HG02763 (cell line): ENCODE measurements around the gene CAMK4.
A peak's percentile ranks its signal among the peaks of the same experiment; 100 is the strongest.

Experiments
- ATAC-seq: cut with Tn5 transposase; IDR thresholded peaks from one replicate; pipeline ENCODE4 v1.9.1; 2021; ENCODE audit warnings: mild to moderate bottlenecking, moderate library complexity; ENCODE audit not compliant: unreplicated experiment

The CAMK4 gene

DNA sequence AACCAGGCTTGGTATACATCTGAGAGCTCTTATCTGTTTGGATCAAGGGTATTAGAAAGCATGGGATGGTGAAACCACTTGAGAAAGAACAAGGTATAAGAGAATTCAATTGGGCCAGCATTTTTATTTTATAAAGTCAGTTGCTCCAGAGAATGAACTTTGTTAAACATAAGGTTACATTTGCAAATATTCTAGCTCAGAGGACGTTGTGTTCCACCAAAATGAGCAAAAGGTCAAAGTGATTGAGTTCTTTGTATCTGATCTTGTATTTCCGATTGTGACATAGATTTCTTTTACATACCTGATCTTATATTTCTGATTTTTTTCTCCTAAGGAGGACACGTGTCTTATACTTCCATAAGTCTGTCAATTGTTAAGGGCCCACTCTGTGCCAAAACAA is 296.7 kb downstream of the CAMK4 start:
- no peak for ATAC-seq

DNA sequence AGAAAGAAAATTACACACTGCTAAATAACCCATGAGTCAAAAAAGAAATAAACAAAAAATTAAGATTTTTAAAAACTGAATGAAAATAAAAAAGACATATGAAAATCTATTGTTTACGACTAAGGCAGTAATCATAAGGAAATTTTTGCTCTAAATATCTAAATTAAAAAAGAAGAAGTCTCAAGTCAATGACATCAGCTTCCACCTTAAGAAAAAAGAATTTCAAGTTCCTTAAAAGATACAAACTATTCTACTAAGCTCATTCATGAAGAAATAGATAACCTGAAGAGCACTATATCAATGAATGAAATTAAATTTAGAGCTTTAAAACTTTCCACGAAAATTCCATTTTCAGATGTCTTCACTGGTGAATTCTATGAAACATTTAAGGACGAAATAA is 303.9 kb downstream of the CAMK4 start:
- ATAC-seq, result no peak

- ATAC-seq, result peak; percentile 83
These were observed 306.1 kb downstream of the CAMK4 start for GRCh38 chr5:111530298-111530740.

DNA sequence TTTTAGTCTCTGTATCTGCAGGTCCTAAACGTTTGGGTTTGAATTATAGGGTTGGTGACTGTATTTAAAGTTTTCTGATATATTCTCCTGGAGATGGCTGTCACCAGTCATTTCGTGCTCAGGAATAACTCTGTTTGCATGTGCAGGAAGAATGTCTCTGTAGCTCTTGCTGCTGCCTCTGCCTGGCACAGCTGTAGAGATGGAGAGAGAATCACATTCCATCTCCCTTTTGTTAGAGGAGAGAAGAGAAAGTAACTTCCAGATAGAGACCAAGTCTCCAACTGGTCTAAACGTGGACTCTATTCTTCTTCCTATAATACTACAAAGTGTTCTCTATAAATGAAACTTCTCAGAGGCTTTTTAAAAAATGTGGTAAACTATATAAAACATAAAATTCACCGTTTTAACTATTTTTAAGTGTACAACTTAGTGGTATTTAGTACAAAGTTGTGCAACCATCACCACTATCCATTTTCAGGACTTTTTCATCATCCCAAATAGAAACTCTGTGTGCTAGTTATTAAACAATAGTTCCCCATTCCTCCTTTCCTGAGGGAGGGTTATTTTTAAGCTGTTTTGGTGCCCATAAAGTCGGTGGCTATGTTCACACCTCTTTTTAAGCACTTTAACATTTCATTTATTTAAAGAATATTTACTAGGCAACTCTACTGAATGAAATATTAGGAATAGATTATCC is 308.9 kb downstream of the CAMK4 start:
- no peak for ATAC-seq

GRCh38 chr5:111535879-111536549 is 311.8 kb downstream of the CAMK4 start:
- ATAC-seq, result no peak

DNA sequence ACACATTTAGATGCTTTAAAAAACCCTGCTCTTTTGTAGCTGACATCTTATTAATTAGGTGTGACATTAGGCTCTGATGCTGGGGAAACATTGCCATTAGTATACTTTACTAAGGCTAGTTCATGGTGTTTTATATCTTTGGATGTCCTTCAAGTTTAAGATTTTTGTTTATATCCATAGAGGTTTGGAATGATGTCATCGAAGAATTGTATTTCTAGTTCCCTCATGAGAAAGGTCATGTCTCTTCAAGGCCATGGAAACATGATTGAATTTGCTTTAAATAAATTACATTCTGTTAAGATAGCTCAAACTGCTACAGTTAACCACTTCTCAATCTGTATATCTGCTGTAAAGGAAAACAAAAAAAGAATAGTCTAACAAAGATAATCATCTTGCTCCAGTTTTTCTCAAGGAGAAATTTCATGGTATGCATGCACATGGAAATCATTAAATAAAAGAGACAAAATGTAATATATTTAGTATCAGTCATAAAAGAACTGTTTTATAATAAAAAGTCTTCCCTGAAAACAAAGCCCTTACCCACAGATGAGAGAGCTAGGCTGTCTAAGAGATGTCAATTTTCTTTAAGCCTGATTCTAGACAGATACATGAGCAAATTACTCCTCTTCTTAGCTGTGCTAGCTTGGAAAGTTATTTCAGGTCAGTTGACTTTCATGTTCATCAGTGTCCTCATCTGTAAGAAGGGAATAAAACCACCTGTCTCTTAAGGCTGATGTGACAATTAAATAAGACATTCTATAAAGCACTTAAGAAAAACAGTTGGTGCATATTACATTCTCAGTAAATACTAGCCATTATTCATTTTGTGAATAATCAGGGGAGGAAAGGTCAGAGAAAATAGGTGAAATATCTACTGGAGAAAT is 313.2 kb downstream of the CAMK4 start:
- no peak for ATAC-seq
